Measurements from ENCODE around the gene SLC35E1. TPM values are rescaled to one million over a fixed set of nuclear protein-coding genes. Genes with fewer than 3 reads are reported as not detected.

SLC35E1 gene
- total and polyA plus RNA-seq, 2 of the 4 experiments (the other 2 are of a cell fraction) = 22.6 to 38.0 TPM

- dilution Hi-C loops (cut with HindIII; ENCODE audit: low sequenced_read_pairs, unreplicated experiment) = no loop called here
- ChIA-PET CTCF (no interaction called here), POLR2A (ENCODE audit: unreplicated experiment) (no interaction called here)
- H3K27me3 ChIP-seq (ENCODE audit: control insufficient read depth, insufficient read depth, low read length) = no peaks in the 10 kb centered on the region
- peaks cover 38 to 81% of the 10 kb centered on the region in 2 experiments for H3K79me1 ChIP-seq (ENCODE audit: low read depth in 1 of 2, low read length in 2 of 2)
- H2BK20ac ChIP-seq (ENCODE audit: low read depth, low read length) = no peak overlapping the region
- H4K20me1 ChIP-seq (ENCODE audit: insufficient read depth, low read length) = peaks cover 19% of the 10 kb centered on the region
- no peak overlapping the region for H3K4me3 ChIP-seq (ENCODE audit: insufficient read depth, low read depth, low read length)
- H3K27ac ChIP-seq (ENCODE audit: insufficient read depth, low read length) = no peak overlapping the region
- H3K9ac ChIP-seq (ENCODE audit: low read depth, low read length) = no peak overlapping the region
- no peak overlapping the region for H4K5ac ChIP-seq (ENCODE audit: low read depth, low read length)
- H3K4me1 ChIP-seq (ENCODE audit: control insufficient read depth, insufficient read depth, low read length) = peaks cover 13% of the 10 kb centered on the region
- 0 out of 2 replicates have a peak overlapping the region, but pooled peaks have one; percentile 88 for H2AK5ac ChIP-seq (ENCODE audit: low read depth, low read length)
- no TSS peak for BruUV-seq (replicated peaks)
- H2BK120ac ChIP-seq (ENCODE audit: low read depth, low read length) = no peak overlapping the region
- TF ChIP-seq MAZ (IDR thresholded peaks at IDR 0.05; ENCODE audit: borderline replicate concordance, low read depth, low read length) = no peak
- TF ChIP-seq, protein P1, sequence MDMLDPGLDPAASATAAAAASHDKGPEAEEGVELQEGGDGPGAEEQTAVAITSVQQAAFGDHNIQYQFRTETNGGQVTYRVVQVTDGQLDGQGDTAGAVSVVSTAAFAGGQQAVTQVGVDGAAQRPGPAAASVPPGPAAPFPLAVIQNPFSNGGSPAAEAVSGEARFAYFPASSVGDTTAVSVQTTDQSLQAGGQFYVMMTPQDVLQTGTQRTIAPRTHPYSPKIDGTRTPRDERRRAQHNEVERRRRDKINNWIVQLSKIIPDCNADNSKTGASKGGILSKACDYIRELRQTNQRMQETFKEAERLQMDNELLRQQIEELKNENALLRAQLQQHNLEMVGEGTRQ (IDR thresholded peaks at IDR 0.05; ENCODE audit: low read depth, low read length) = no peak
- TF ChIP-seq POLR2A (IDR thresholded peaks at IDR 0.05; ENCODE audit: low read depth, low read length) = no peak
- TF ChIP-seq MXI1 (IDR thresholded peaks at IDR 0.05; ENCODE audit: borderline replicate concordance, low read depth, low read length) = no peak
- TF ChIP-seq CEBPB (IDR thresholded peaks at IDR 0.05; ENCODE audit: low read depth, low read length) = no peak
- no peak for TF ChIP-seq NFE2L2 (IDR thresholded peaks at IDR 0.05; ENCODE audit: low read depth, low read length)
- no peak for TF ChIP-seq RCOR1 (IDR thresholded peaks at IDR 0.05; ENCODE audit: insufficient replicate concordance, low read length)
- no peak for TF ChIP-seq BHLHE40 (IDR thresholded peaks at IDR 0.05; ENCODE audit: low read depth, low read length)
- H3K4me2 ChIP-seq (ENCODE audit: low read depth, low read length) = no peak overlapping the region
- H3K36me3 ChIP-seq (ENCODE audit: control insufficient read depth, insufficient read depth, low read length) = peaks cover 32% of the 10 kb centered on the region
- no peak overlapping the region for H2AFZ ChIP-seq (replicated peaks; ENCODE audit: low read length, poor library complexity)
- H4K91ac ChIP-seq (ENCODE audit: insufficient read depth, low read depth, low read length) = no peak overlapping the region
- H4K8ac ChIP-seq (ENCODE audit: low read depth in 2 of 2, low read length in 2 of 2) = 0 out of 4 replicates have a peak overlapping the region, but pooled peaks of 1 of the 2 experiments have one; percentile 8
- intact Hi-C loops (cut with micrococcal nuclease) = loop anchor here (5.0 kb wide), 1 partner anchor 58 kb away; the partner anchor contains the start of gene MED26
- ATAC-seq (ENCODE audit: low read depth) = no peak
- DNase-seq = no peak
- no peaks in the 10 kb centered on the region for H3K9me3 ChIP-seq (ENCODE audit: control insufficient read depth, insufficient read depth, low read length)
- H2BK15ac ChIP-seq (ENCODE audit: low read depth, low read length) = no peak overlapping the region; the same call in 2 of the 3 replicates
- peak overlapping the region; percentile 65; the same call in 1 of the 2 replicates for H3K4ac ChIP-seq (ENCODE audit: low read depth, low read length)
- H3K18ac ChIP-seq (ENCODE audit: low read depth, low read length) = no peak overlapping the region
- in situ Hi-C loops (cut with MboI; ENCODE audit: low sequenced_read_pairs) = no loop called here
- H3K56ac ChIP-seq (ENCODE audit: extremely low read depth, insufficient read depth, low read length) = no peak overlapping the region
- no peak overlapping the region for H3K14ac ChIP-seq (replicated peaks; ENCODE audit: low read depth, low read length)
- no peak overlapping the region for H2BK5ac ChIP-seq (ENCODE audit: low read depth, low read length, poor library complexity, severe bottlenecking)
- H3K23ac ChIP-seq (ENCODE audit: low read depth, low read length) = no peak overlapping the region
- WGBS, 2 experiments (ENCODE audit: extremely low coverage in 2 of 2, insufficient read length in 1 of 2) = 94% methylated on average over 10 of the region's 17 CpGs; no CpG with 5 or more reads in 1 of the 2 experiments
- H3K9me1 ChIP-seq (ENCODE audit: insufficient read depth, low read length) = peaks cover 23% of the 10 kb centered on the region
- H2AK9ac ChIP-seq (replicated peaks; ENCODE audit: low read depth, low read length, poor library complexity) = peak overlapping the region; percentile 38
Observed at GRCh38 chr19:16569609-16570320, 2.5 kb downstream of the SLC35E1 start.

All from IMR-90 (cell line).